H1 (cell line): Measurements from ENCODE around the gene SPOCK1. TPM values are rescaled to one million over a fixed set of nuclear protein-coding genes. Genes with fewer than 3 reads are reported as not detected.

Experiments used
- CTCF ChIA-PET: fragments of 300-600 bp; sonication (Branson Sonifier 250); formaldehyde crosslinking; loops from one replicate; lab custom pipeline; 2021; ENCODE audit not compliant: partially characterized antibody; lab: Charles Lee
- POLR2A ChIA-PET: fragments of 300-600 bp; sonication (Branson Sonifier 250); formaldehyde crosslinking; loops from one replicate; lab custom pipeline; 2021; ENCODE audit warnings: inconsistent platforms; ENCODE audit not compliant: partially characterized antibody; lab: Charles Lee
- DNase-seq, 2 experiments: peaks; one replicate each; pipeline versions ENCODE4 v3.0.0 to v3.0.0-alpha.2; 2010 to 2022; ENCODE audit warnings: low spot score in 2 of 2, low read depth in 1 of 2, mixed read lengths in 1 of 2
- FAIRE-seq: peaks from 2 replicates; lab custom pipeline; 2011; peaks lifted over from hg19 to GRCh38; lab: Jason Lieb, UNC
- H2AFZ ChIP-seq: 2 replicates; pipeline ENCODE4 v1.8.1; 2012; ENCODE audit warnings: low read length, inconsistent platforms
- H2AK5ac ChIP-seq: 2 replicates; pipeline ENCODE4 v1.6.1; 2013; ENCODE audit warnings: low read depth, low read length
- H2BK120ac ChIP-seq: replicated peaks from 2 replicates; pipeline ENCODE3; 2013; ENCODE audit warnings: low read depth, low read length, inconsistent platforms
- H2BK12ac ChIP-seq: 2 replicates; pipeline ENCODE4 v1.6.1; 2013; ENCODE audit warnings: low read depth, low read length
- H2BK15ac ChIP-seq: 2 replicates; pipeline ENCODE4 v1.6.1; 2013; ENCODE audit warnings: low read length
- H2BK20ac ChIP-seq: 2 replicates; pipeline ENCODE4 v1.6.1; 2013; ENCODE audit warnings: low read length
- H2BK5ac ChIP-seq: 2 replicates; pipeline ENCODE4 v1.6.1; 2013; ENCODE audit warnings: low read depth, low read length
- H3K14ac ChIP-seq: 2 replicates; pipeline ENCODE4 v1.6.1; 2013; ENCODE audit warnings: inconsistent platforms; ENCODE audit not compliant: insufficient read length
- H3K18ac ChIP-seq: 2 replicates; pipeline ENCODE4 v1.6.1; 2013; ENCODE audit warnings: low read length; ENCODE audit errors: extremely low read depth
- H3K23ac ChIP-seq: 2 replicates; pipeline ENCODE4 v1.6.1; 2013; ENCODE audit warnings: inconsistent platforms; ENCODE audit not compliant: insufficient read length
- H3K23me2 ChIP-seq: 2 replicates; pipeline ENCODE4 v1.6.1; 2013; ENCODE audit warnings: low read depth, low read length
- H3K27ac ChIP-seq: 2 replicates; pipeline ENCODE4 v1.6.1; 2011; ENCODE audit warnings: low read depth, low read length, inconsistent platforms
- H3K27me3 ChIP-seq, 4 experiments: replicated peaks in 1 of 4; 1 replicate in 1 of 4; 2 replicates in 3 of 4; pipeline versions ENCODE4 v1.6.1 to v1.8.1; 2011 to 2013; ENCODE audit warnings: low read length in 3 of 4, mild to moderate bottlenecking in 3 of 4, inconsistent platforms in 2 of 4, mixed read lengths in 2 of 4, moderate library complexity in 1 of 4; ENCODE audit not compliant: control insufficient read depth in 3 of 4, insufficient read depth in 3 of 4; ENCODE audit errors: extremely low read depth in 1 of 4
- H3K36me3 ChIP-seq, 4 experiments: 2 replicates each; pipeline versions ENCODE4 v1.6.1 to v1.8.1; 2011 to 2013; ENCODE audit warnings: mild to moderate bottlenecking in 4 of 4, low read length in 3 of 4, moderate library complexity in 2 of 4, control low read depth in 1 of 4, inconsistent platforms in 1 of 4; ENCODE audit not compliant: insufficient read depth in 4 of 4, control insufficient read depth in 2 of 4
- H3K4ac ChIP-seq: replicated peaks from 2 replicates; pipeline ENCODE3; 2013; ENCODE audit warnings: low read length, low read depth, mixed read lengths, inconsistent platforms; ENCODE audit not compliant: insufficient read length
- H3K4me1 ChIP-seq, 4 experiments: replicated peaks in 1 of 4; 1 replicate in 1 of 4; 2 replicates in 3 of 4; pipeline versions ENCODE4 v1.6.1 to v1.8.1; 2011 to 2013; ENCODE audit warnings: low read length in 3 of 4, inconsistent platforms in 2 of 4, mixed read lengths in 1 of 4; ENCODE audit not compliant: insufficient read depth in 4 of 4, control insufficient read depth in 3 of 4
- H3K4me2 ChIP-seq, 2 experiments: 2 replicates each; pipeline versions ENCODE4 v1.6.1 to v1.8.1; 2011 to 2013; ENCODE audit warnings: low read depth in 2 of 2, low read length in 2 of 2, control low read depth in 1 of 2, inconsistent platforms in 1 of 2, mild to moderate bottlenecking in 1 of 2; ENCODE audit not compliant: insufficient read depth in 1 of 2
- H3K4me3 ChIP-seq, 4 experiments: fragments of 200-600, 300-600 bp in 1 of 4; sonication (generic), shearing (Covaris generic), sonication (Bioruptor Twin) in 1 of 4; 2 replicates each; pipeline versions ENCODE4 v1.5.1 to v1.8.1; 2011 to 2016; ENCODE audit warnings: low read length in 4 of 4, low read depth in 3 of 4, control low read depth in 2 of 4, inconsistent platforms in 2 of 4, mild to moderate bottlenecking in 2 of 4, mixed read lengths in 1 of 4, moderate library complexity in 1 of 4; ENCODE audit not compliant: insufficient read depth in 2 of 4; ENCODE audit errors: extremely low read depth in 1 of 4
- H3K56ac ChIP-seq: replicated peaks from 2 replicates; pipeline ENCODE3; 2013; ENCODE audit warnings: low read depth, mild to moderate bottlenecking, mixed read lengths, low read length, inconsistent platforms; ENCODE audit not compliant: insufficient read length
- H3K79me1 ChIP-seq: 2 replicates; pipeline ENCODE4 v1.6.1; 2013; ENCODE audit warnings: low read depth, low read length, control low read depth
- H3K79me2 ChIP-seq, 2 experiments: 2 replicates each; pipeline versions ENCODE4 v1.6.1 to v1.8.1; 2012 to 2013; ENCODE audit warnings: low read length in 2 of 2, mild to moderate bottlenecking in 2 of 2, inconsistent platforms in 1 of 2; ENCODE audit not compliant: insufficient read depth in 2 of 2, control insufficient read depth in 1 of 2
- H3K9ac ChIP-seq, 4 experiments: replicated peaks in 1 of 4; 1 replicate in 1 of 4; 2 replicates in 3 of 4; pipeline versions ENCODE4 v1.6.1 to v1.8.1; 2011 to 2013; ENCODE audit warnings: low read depth in 3 of 4, low read length in 3 of 4, control low read depth in 2 of 4, mild to moderate bottlenecking in 2 of 4, moderate library complexity in 2 of 4, inconsistent platforms in 1 of 4; ENCODE audit errors: extremely low read depth in 1 of 4
- H3K9me3 ChIP-seq, 2 experiments: 2 replicates each; pipeline versions ENCODE4 v1.6.1 to v1.8.1; 2012 to 2013; ENCODE audit warnings: mild to moderate bottlenecking in 2 of 2, moderate library complexity in 2 of 2, control low read depth in 1 of 2, inconsistent platforms in 1 of 2, low read depth in 1 of 2, low read length in 1 of 2, mixed read lengths in 1 of 2; ENCODE audit not compliant: insufficient read depth in 2 of 2
- H4K20me1 ChIP-seq, 2 experiments: replicated peaks in 1 of 2; 2 replicates each; pipeline versions ENCODE3 to v1.8.1; 2011 to 2013; ENCODE audit warnings: inconsistent platforms in 2 of 2, low read length in 2 of 2, mild to moderate bottlenecking in 1 of 2; ENCODE audit not compliant: insufficient read depth in 2 of 2, control insufficient read depth in 1 of 2
- H4K5ac ChIP-seq: 2 replicates; pipeline ENCODE4 v1.6.1; 2013; ENCODE audit warnings: low read length, low read depth, mixed read lengths, inconsistent platforms; ENCODE audit not compliant: insufficient read length
- H4K8ac ChIP-seq: 2 replicates; pipeline ENCODE4 v1.8.0; 2013; ENCODE audit warnings: mild to moderate bottlenecking, moderate library complexity, low read length, inconsistent platforms; ENCODE audit not compliant: insufficient read depth; ENCODE audit errors: extremely low read depth
- H4K91ac ChIP-seq: replicated peaks from 2 replicates; pipeline ENCODE3; 2013; ENCODE audit warnings: low read length, mixed read lengths, inconsistent platforms; ENCODE audit not compliant: insufficient read length
- RAD21 ChIP-seq, 2 experiments: IDR thresholded peaks in 1 of 2; conservative IDR thresholded peaks in 1 of 2; 2 replicates each; pipeline ENCODE4 v1.6.1; 2011; ENCODE audit warnings: low read depth in 2 of 2, low read length in 2 of 2, improper control_type of control experiment in 1 of 2, inconsistent platforms in 1 of 2, mild to moderate bottlenecking in 1 of 2, moderate library complexity in 1 of 2
- TBP ChIP-seq: IDR thresholded peaks from 2 replicates; pipeline ENCODE4 v1.6.1; 2011; ENCODE audit warnings: low read depth, low read length, improper control_type of control experiment
- WGBS, 2 experiments: shearing (Covaris generic) in 1 of 2; methylation state at CpG; one replicate each; pipeline versions ENCODE4 v1.1.6 to v1.1.7; 2013 to 2015; ENCODE audit warnings: low lambda C conversion rate in 2 of 2, mixed read lengths in 2 of 2, inconsistent platforms in 1 of 2, low coverage in 1 of 2, missing lambda C conversion rate in 1 of 2; ENCODE audit not compliant: insufficient replicate concordance in 2 of 2, insufficient coverage in 1 of 2, insufficient read length in 1 of 2; ENCODE audit errors: extremely low coverage in 1 of 2, missing lambda C conversion rate in 1 of 2; 5-methylcytosine and 5-hydroxymethylcytosine counted together
- polyA plus RNA-seq, 7 experiments: library from polyadenylated mRNA; depleted of rRNA in 3 of 7; stranded (reverse) in 5 of 7; unstranded in 2 of 7; fragments of >200 nt in 5 of 7; fragments of 200-250 nt in 2 of 7; gene quantifications; 1 replicate in 5 of 7; 2 replicates in 1 of 7; 4 replicates in 1 of 7; pipeline versions ENCODE4 v1.2.1 to v1.2.3, GENCODE V29; 2011 to 2013; ENCODE audit warnings: missing spikeins in 2 of 7, mixed read lengths in 2 of 7
- total RNA-seq: library from RNA; stranded (reverse); fragmentation: NEBNext Ultra II Directional; extraction: Animal tissue kit (Norgen Biotek cat#: 25700); gene quantifications from 2 replicates; pipeline ENCODE4 v1.2.1, GENCODE V29; 2021

Gene SPOCK1
- total and polyA plus RNA-seq, 2 of the 8 experiments (the other 6 are each of a cell fraction or from before 2014, with no cell fraction given): 6.9 to 18.1 TPM

DNA sequence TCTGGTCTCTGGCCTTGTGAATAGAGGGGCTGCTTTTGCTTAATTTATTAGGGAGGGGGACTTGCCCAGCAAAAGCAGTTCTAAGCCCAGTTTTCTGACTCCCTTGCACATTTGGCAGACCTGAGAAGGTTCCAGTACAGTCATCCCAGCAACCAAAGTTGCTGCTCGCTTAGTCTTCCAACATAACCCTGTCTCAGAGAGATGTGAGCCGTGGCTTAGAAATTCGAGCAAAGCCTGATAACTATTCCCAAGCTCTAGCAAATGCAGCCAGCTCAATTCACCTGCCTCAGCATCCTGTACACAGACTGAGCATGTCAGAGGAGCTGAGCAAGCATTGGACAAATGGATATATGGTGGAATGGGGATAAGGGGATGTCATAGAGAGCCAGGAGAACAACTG lies 401.9 kb downstream of the SPOCK1 start:
- H3K14ac ChIP-seq: no peak overlapping the region
- H2BK15ac ChIP-seq: no peak overlapping the region
- H3K4me2 ChIP-seq: no peak overlapping the region
- H4K5ac ChIP-seq: no peak overlapping the region
- no peak overlapping the region for H3K56ac ChIP-seq
- no peaks in the 10 kb centered on the region for H3K79me2 ChIP-seq
- ChIA-PET POLR2A (no interaction called here), CTCF (interaction anchor here (1.7 kb wide), 1 partner anchor 122 kb away, joined by 7 read pairs; no protein-coding TSS in a partner anchor)
- H2BK20ac ChIP-seq: no peak overlapping the region
- H3K4me3 ChIP-seq: no peak overlapping the region
- WGBS, 2 experiments: 90% methylated on average over 3 of the region's 3 CpGs; no CpG with 5 or more reads in 1 of the 2 experiments
- no peaks in the 10 kb centered on the region for H3K9me3 ChIP-seq
- H3K4me1 ChIP-seq: peaks cover 0 to under 1% (median 0%) of the 10 kb centered on the region in 4 experiments; a peak in 2 of 7 replicates
- H2AK5ac ChIP-seq: no peak overlapping the region
- no peak overlapping the region for H3K23ac ChIP-seq
- no peak overlapping the region for H2BK120ac ChIP-seq
- H3K23me2 ChIP-seq: no peaks in the 10 kb centered on the region
- no peak overlapping the region for H3K18ac ChIP-seq
- H2AFZ ChIP-seq: no peak overlapping the region
- H3K27ac ChIP-seq: no peak overlapping the region
- no peak overlapping the region for H2BK5ac ChIP-seq
- H3K27me3 ChIP-seq: no peaks in the 10 kb centered on the region
- no peak overlapping the region for H4K91ac ChIP-seq
- no peaks in the 10 kb centered on the region for H3K79me1 ChIP-seq
- no peaks in the 10 kb centered on the region for H4K20me1 ChIP-seq
- H4K8ac ChIP-seq: no peak overlapping the region
- H3K36me3 ChIP-seq: no peaks in the 10 kb centered on the region
- no peak overlapping the region for H3K9ac ChIP-seq
- no peak for DNase-seq
- no peak for FAIRE-seq
- H3K4ac ChIP-seq: no peak overlapping the region
- H2BK12ac ChIP-seq: no peak overlapping the region
- TF ChIP-seq TBP (no peak), RAD21 (IDR thresholded peaks at IDR 0.05 in 1 of 2, conservative IDR thresholded peaks at IDR 0.05 in 1 of 2; ENCODE audit: low read depth in 2 of 2, low read length in 2 of 2) (no peak)
